ENCODE results near the gene ATP11A.

ATP11A gene

DNA sequence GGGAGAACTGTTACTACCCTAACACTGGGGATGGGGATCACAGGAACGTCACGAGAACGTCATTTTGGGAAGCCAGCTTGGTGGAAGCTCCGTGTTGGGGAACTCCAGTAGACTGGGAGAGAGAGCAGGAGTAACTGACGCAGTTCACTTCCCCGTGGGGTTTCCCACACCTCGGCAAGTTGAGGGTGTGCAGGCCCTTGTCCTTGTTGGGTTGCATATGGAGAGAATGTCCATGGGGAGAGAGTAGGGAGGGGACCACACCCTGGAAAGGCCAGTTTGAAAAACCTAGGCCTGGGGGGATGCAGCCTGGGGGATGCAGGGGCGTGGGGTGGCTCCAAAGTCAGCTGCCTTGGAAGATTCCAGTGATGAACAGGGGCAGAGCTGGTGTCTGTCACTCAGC lies 228.4 kb downstream of the ATP11A start:
- no peak for TF ChIP-seq GATA1 (IDR thresholded peaks at IDR 0.05; ENCODE audit: low read depth, low read length)
- no peak for TF ChIP-seq POLR2A (IDR thresholded peaks at IDR 0.05; ENCODE audit: low read length)
- no peak for DNase-seq

DNA sequence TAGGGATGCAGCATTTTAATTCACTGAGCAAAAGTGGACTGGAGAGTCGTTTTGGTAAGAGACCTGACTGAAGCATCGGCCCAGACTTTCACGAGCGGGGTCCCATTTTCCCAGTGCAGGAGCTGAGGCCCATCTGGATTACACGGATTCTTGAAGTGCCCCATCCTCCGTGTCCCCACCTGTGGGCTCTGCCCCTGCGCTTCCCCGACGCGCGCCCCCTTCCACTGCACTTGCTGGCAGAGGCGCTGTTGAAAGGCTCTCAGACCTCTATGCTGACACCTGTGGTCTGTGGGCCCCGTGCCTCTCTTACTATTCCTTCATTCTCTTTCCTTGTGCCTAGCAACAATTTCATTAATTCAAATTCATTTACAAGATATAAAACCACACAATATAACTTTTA lies 228.9 kb downstream of the ATP11A start:
- no peak for TF ChIP-seq GATA1 (IDR thresholded peaks at IDR 0.05; ENCODE audit: low read depth, low read length)
- TF ChIP-seq POLR2A (IDR thresholded peaks at IDR 0.05; ENCODE audit: low read length), result no peak
- DNase-seq, result no peak

DNA sequence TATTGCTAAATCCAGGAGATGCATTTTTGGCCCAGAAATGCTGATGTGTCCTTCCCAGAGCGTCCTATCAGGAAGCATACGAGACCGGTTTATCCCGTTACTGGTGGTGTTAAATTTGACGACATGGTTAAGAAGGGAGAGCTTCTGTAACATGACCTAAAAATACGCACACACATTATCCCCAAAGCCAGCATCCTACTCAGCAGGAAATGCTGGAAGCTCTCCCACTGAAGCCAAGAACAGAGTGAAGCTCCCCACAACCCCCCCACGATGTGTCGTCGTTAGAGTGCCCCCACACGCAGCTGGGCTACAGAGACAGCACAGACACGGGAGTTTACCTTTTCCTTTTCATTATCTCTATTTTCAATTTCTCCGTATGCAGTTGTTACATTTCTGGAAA lies 234.1 kb downstream of the ATP11A start:
- DNase-seq, result no peak
- TF ChIP-seq GATA1 (IDR thresholded peaks at IDR 0.05; ENCODE audit: low read depth, low read length) (no peak), POLR2A (IDR thresholded peaks at IDR 0.05; ENCODE audit: low read length) (no peak)

DNA sequence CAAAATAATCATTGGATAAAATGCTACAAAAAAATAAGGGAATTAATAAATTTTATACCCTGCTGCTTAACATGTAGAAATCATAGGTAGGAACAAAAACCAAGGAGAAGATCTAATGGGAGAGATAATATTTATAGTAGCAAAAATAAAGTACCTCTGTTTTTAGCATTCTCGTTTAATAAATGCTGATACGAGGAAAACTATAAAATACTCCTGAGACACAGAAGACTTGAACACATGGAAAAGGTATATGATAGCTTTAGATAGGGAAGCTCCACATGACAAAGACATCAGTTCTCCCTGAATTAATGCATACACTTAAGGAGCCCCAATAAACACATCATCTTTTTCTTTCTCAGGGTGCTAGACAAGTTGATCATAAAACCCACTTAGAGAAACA lies 234.5 kb downstream of the ATP11A start:
- no peak for DNase-seq
- TF ChIP-seq POLR2A (IDR thresholded peaks at IDR 0.05; ENCODE audit: low read length), result no peak
- TF ChIP-seq GATA1 (IDR thresholded peaks at IDR 0.05; ENCODE audit: low read depth, low read length), result no peak

DNA sequence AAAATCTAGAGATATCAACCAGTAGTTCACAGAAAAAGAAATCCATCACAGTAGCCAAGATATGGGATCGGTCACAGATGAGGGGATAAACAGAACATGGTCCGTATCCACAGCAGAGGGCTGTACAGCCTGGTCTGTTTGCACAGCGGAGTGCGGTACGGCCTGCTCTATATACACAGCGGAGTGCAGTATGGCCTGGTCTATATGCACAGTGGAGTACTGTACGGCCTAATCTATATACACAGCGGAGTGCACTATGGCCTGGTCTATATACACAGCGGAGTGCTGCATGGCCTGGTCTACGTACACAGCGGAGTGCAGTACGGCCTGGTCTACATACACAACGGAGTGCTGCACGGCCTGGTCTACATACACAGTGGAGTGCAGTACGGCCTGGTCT lies 236.2 kb downstream of the ATP11A start:
- no peak for TF ChIP-seq GATA1 (IDR thresholded peaks at IDR 0.05; ENCODE audit: low read depth, low read length)
- TF ChIP-seq POLR2A (IDR thresholded peaks at IDR 0.05; ENCODE audit: low read length), result no peak
- no peak for DNase-seq

DNA sequence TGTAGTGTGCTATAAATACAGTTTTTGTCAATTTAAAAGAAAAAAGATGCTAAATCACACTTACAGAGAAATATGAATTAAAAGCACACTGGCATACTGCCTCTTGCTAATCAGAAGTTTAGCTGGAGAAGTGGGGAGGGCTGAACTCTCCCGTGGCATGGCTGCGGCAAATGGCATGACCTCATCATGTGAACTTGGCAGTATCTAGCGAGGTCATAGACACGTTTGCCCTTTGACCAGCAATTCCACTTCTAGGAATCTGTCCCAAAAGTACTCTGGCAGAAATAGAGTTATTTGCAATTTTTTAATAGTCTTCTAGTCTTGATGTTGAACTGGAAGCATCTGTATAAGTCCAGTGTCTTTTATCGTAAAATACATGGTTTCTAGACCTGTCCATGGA lies 237.2 kb downstream of the ATP11A start:
- no peak for TF ChIP-seq POLR2A (IDR thresholded peaks at IDR 0.05; ENCODE audit: low read length)
- TF ChIP-seq GATA1 (IDR thresholded peaks at IDR 0.05; ENCODE audit: low read depth, low read length), result no peak
- DNase-seq, result no peak

DNA sequence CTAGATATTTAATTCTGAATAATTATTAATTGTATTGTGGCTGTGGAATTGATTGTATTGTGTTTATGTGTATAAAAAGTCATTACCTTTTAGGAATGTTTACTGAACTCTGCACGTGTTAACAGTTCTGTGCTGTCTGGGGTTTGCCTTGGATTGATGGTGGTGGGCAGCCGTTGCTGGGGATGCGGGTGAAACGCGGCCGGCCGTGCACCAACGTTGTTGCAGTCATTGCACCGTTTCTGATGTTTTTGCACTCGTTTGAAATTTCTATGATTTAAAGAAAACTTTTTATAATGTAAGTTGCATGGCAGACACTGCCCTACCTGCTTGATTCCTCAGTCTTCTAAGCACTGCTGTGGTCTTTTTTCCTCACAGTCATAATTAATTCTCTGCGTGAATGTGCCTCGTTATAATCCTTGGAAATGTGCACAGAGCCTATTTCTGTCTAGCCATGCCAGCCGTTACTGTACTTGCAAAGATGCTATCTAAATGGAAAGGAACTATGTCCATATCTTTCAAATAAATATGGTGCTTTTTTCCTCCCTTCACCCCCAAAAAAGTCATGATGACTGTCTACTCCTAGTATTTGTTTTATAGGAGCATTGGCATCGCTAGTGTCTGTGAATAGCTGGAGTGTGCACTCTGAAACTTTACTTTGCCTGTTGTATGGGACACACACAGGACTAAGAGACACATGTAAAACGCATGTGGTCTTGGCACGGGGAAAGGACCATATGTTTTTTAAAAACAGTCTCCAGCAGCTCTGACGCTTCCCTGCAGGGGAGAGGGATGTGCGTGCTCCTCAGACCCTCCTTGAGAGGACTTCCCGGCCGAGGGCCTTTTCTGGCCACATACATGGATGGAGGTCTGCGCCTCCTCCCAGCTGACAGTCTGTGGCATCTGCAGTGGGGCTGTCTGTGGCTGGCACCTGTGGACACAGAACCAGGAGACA lies 238.5 kb downstream of the ATP11A start:
- DNase-seq, result no peak
- TF ChIP-seq POLR2A (IDR thresholded peaks at IDR 0.05; ENCODE audit: low read length) (no peak), GATA1 (IDR thresholded peaks at IDR 0.05; ENCODE audit: low read depth, low read length) (no peak)

DNA sequence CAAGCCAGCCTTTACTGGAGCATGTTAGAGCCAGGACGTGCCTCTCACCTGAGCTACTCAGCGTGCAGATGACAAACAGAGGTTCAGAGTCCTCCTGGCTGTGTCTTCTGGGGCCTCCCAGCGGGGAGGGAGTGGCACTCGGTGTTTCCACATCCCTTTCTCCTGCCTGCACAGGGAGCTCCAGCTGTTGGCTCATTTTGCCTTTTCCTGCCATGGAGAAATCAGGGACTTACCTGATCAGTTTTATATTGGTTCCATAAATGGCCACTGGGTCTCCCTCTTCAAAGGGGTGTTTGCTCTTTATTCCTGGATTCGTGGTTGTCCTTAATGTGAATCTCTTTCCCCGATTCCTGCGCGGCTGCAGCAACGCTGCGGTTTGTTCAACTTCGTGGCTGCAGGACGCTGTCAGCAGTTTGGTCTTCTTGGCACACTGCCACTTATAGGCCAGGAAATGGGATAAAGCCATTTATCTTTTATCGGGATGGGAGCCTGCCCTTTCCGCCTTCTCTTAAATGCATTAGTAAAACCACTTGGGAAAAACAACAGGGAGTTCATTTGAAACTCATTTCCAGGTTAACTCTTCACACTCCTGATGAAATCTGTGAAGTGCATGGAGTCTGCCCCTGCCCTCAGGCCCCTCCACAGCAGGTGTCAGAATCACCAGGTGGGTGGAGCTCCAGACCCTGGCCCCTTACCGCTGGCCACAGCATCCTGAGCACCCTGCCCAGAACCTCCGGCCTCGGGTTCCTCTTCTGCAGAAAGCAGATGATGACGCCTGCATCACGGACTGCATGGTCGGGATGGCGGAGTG lies 239.3 kb downstream of the ATP11A start:
- TF ChIP-seq POLR2A (IDR thresholded peaks at IDR 0.05; ENCODE audit: low read length) (no peak), GATA1 (IDR thresholded peaks at IDR 0.05; ENCODE audit: low read depth, low read length) (no peak)
- DNase-seq, result no peak

DNA sequence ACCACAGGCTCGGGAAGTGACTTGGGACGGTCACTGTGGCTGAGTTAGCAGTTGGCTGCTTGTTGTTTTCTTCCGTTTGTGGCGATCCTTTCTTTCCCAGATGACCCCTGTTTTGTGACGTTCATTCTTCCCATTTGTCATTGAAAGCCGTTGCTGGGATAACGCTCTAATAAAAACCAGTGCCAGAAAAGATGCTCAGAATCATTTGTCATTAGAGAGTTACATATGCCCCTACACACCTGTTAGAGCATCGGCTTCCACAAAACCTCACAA lies 239.9 kb downstream of the ATP11A start:
- DNase-seq, result no peak
- TF ChIP-seq GATA1 (IDR thresholded peaks at IDR 0.05; ENCODE audit: low read depth, low read length), result no peak
- TF ChIP-seq POLR2A (IDR thresholded peaks at IDR 0.05; ENCODE audit: low read length), result no peak

DNA sequence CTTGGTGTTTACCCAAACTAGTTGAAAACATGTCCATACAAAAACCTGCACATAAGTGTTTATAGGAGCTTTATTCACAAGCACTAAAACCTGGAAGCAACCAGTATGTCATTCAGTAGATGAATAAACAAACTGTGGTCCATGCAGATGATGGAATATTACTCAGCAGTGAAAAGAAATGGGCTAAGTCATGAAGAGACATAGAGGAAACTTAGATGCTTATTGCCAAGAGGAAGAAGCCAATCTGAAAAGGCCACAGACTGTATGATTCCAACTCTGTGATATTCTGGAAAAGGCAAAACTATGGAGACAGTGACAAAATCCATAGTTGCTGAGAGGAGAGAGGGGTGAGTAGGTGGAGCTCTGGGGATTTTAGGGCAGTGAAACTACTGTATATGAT lies 240.4 kb downstream of the ATP11A start:
- DNase-seq, result no peak
- TF ChIP-seq GATA1 (IDR thresholded peaks at IDR 0.05; ENCODE audit: low read depth, low read length), result no peak

DNA sequence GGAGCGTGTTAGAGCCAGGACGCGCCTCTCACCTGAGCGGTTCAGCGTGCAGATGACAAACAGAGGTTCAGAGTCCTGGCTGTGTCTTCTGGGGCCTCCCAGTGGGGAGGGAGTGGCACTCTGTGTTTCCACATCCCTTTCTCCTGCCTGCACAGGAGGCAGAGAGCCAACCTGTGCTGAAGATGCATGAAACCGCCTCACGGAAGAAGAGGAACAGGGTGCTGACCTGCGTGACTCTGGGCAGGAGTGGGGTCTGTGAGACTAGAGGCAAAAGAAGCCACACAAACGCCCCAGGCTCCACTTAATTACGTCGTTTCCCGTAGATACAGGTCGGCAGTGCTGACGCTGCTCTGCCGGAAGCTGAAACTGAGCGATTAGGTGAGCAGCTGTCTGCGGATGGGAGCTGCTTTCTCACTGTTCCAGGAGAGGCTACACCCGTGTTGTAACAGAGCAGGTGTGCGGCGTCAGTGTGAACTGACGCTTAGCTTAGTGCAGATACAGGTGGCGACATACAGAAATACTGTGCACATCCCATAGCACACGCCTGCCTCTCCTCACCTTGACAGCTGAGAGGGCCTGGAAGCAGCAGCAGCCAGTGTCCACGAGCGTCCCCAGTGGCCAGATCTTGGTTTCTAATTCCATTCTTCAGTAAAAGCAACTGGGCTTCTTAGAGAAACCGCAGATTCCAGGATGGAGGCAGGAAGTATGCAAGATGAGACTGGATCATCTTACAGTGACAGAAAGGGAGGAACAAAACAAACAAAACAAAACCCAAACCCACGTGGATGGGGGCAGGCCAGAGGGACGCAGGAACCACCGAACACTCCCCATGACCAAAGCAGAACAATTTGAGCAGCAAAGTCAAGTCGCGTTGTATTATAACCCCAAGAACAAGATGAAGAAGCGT lies 241.4 kb downstream of the ATP11A start:
- TF ChIP-seq POLR2A (IDR thresholded peaks at IDR 0.05; ENCODE audit: low read length) (no peak), GATA1 (IDR thresholded peaks at IDR 0.05; ENCODE audit: low read depth, low read length) (no peak)
- DNase-seq, result no peak

DNA sequence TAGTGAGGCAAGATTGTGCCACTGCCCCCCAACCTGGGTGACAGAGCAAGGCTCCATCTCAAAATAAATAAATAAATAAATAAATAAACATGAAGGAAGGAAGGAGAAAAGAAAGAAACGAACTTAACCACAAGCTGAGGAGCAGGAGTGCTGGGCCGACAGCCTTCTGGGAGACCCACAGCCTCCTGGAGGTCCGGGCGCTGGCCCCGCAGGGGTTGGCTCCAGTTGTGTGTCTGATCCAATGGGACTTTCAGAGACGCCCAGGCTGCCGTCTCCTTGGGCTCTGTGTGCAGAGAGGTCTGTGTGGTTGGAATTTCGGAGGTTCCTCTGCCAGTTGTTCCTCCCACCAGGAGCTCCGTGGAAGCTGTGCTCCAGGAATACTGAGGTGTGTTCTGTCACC lies 243.1 kb downstream of the ATP11A start:
- TF ChIP-seq GATA1 (IDR thresholded peaks at IDR 0.05; ENCODE audit: low read depth, low read length) (no peak), POLR2A (IDR thresholded peaks at IDR 0.05; ENCODE audit: low read length) (no peak)

DNA sequence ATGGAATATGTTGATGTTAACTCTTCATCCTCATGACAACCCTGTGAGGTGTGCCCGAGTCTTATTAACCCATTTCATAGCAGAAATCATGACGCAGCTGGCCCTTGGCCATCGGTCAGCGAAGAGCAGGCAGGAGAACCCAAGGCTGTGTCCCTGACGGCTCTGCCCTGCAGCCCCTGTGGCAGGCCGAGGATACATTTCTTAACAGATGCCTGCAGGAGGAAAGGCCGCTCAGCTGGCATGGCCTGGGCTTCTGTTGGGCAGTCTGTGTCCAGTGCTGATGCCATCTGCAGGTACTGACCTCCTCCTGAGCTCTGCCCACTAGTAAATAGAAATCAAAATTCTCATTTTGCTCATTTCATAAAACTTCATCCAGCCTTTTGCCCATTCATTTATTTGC lies 243.8 kb downstream of the ATP11A start:
- DNase-seq, result no peak
- TF ChIP-seq POLR2A (IDR thresholded peaks at IDR 0.05; ENCODE audit: low read length) (no peak), GATA1 (IDR thresholded peaks at IDR 0.05; ENCODE audit: low read depth, low read length) (no peak)

More for the DNA sequence above, 243.1 kb downstream of the ATP11A start:
- DNase-seq, result no peak

DNA sequence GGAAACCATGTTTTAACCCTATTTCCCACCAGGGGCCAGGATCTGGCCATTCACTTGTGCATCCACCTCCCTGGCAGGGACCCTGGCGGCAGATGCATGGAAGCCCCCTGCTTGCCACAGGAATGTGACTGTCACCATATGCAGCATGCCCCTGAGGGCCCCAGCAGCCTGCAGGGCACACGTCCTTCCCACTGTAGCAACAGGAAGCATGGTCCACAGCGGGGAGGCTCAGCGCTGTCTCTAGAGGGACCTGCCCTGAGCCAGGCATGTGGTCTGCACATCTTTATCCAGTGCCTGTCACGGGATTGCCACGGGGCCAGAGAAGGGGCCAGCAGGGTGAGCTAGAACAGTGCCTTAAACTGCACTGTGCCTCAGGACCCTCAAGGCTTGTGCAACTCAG lies 244.2 kb downstream of the ATP11A start:
- DNase-seq, result no peak
- TF ChIP-seq GATA1 (IDR thresholded peaks at IDR 0.05; ENCODE audit: low read depth, low read length), result no peak

All from erythroblast (primary cell).